Ovary (tissue), 10 donors: Measurements from ENCODE around the gene XRCC5. TPM values are rescaled to one million over a fixed set of nuclear protein-coding genes. Genes with fewer than 3 reads are reported as not detected.

Source experiments
- DNase-seq, 5 donors: peaks; one replicate each; pipeline ENCODE4 v3.0.0-alpha.2; 2019 to 2020
- H3K27ac ChIP-seq, 2 donors: fragments of 200-600 bp; one replicate each; pipeline versions ENCODE4 v1.5.1 to v1.8.0; 2019 to 2022
- H3K27me3 ChIP-seq: fragments of 200-600 bp; one replicate; pipeline ENCODE4 v1.8.0; 2022
- H3K36me3 ChIP-seq: fragments of 200-600 bp; sonication (generic); one replicate; pipeline ENCODE4 v1.5.1; 2019
- H3K4me1 ChIP-seq: one replicate; pipeline ENCODE4 v1.8.1; 2013; ENCODE audit warnings: mild to moderate bottlenecking, moderate library complexity; ENCODE audit not compliant: insufficient read depth
- H3K4me3 ChIP-seq: fragments of 200-600 bp; sonication (generic); one replicate; pipeline ENCODE4 v1.5.1; 2017
- H3K9me3 ChIP-seq, 2 donors: fragments of 200-600 bp in 1 of 2; sonication (generic) in 1 of 2; one replicate each; pipeline versions ENCODE4 v1.5.1 to v1.8.1; 2013 to 2019; ENCODE audit warnings: mild to moderate bottlenecking in 1 of 2, moderate library complexity in 1 of 2
- EP300 ChIP-seq: sonication (generic); formaldehyde crosslinking; IDR thresholded peaks from one replicate; pipeline ENCODE4 v1.6.1; 2017; ENCODE audit warnings: antibody characterized with exemption
- POLR2A ChIP-seq: fragments of 450-650 bp; IDR thresholded peaks from one replicate; pipeline ENCODE4 v1.6.1; 2017; ENCODE audit warnings: antibody characterized with exemption, mild to moderate bottlenecking, moderate library complexity
- WGBS, 3 donors: extraction: QIAGEN DNeasy Blood & Tissue Kit in 1 of 3; methylation state at CpG; one replicate each; pipeline versions ENCODE4 v1.1.5 to v1.1.7; 2013 to 2017; 5-methylcytosine and 5-hydroxymethylcytosine counted together
- intact Hi-C, 4 donors: fragments of 100-400 bp; cut with DNase I; formaldehyde crosslinking; loops; one replicate each; pipeline versions ENCODE4 v1.11.0 to v1.15.1; 2022 to 2023
- long read RNA-seq, 3 donors: library from polyadenylated mRNA in 2 of 3; unstranded in 2 of 3; transcript quantifications; one replicate each; pipeline ENCODE4 v2.0.0 and lab custom pipeline, GENCODE V29; 2021 to 2026
- polyA plus RNA-seq, 2 donors: library from polyadenylated mRNA; stranded (reverse); fragments of 200-250 nt in 1 of 2; fragments of 350-450 nt in 1 of 2; fragmentation: Illumina TruSeq in 1 of 2; extraction: RNeasy Lipid Tissue Mini Kit (QIAGEN cat#74804) in 1 of 2; gene quantifications; one replicate each; pipeline ENCODE4 v1.2.3, GENCODE V29; 2013 to 2014
- total RNA-seq, 7 donors: library from RNA; depleted of rRNA in 2 of 7; stranded (reverse); fragments of >200 nt in 2 of 7; fragmentation: NEBNext Ultra II Directional in 3 of 7; extraction: Animal tissue kit (Norgen Biotek cat#: 25700) in 3 of 7; gene quantifications; one replicate each; pipeline versions ENCODE4 v1.1.0 to v1.2.4, GENCODE V29; 2016 to 2023
- TF ChIP-seq, protein P1 (sequence below), 3 donors: fragments of 450-650 bp in 2 of 3; fragments of 200-600 bp in 1 of 3; IDR thresholded peaks; one replicate each; pipeline versions ENCODE4 v1.5.1 to v1.8.0; 2016 to 2022; ENCODE audit warnings: antibody characterized with exemption in 3 of 3, mild to moderate bottlenecking in 1 of 3
- donor health status: DM: no; HTN: no; CAD: no; lungs with moderate emphysema.
- donor health status: DM: no; HTN: no; CAD: no.
- donor health status: Bipolar disorder and iron deficiency.
- donor health status: DM: yes; HTN: yes; CAD: no.
- donor health status: DM: no; HTN: no; CAD: no.
- donor health status: DM: yes; HTN: yes; CAD: no.

XRCC5 gene
- total RNA-seq (100 to 1,000 TPM; 109 to 223 (median 206) TPM), polyA plus RNA-seq (100 to 1,000 TPM; 110 to 216 TPM)
- long read RNA-seq, donor 1, transcript XRCC5-201 (21 exons, 3,428 nt): major isoform, 306 of 464 reads
- long read RNA-seq, donor 1, partial matches to known transcripts: 127 of 464 reads
- long read RNA-seq, donor 1, other reads (novel, unspliced or antisense): 30 of 464 reads
- long read RNA-seq, donor 2, transcript XRCC5-209 (2 exons, 616 nt): minor isoform, 6 of 420 reads
- long read RNA-seq, donor 2, transcript XRCC5-201 (21 exons, 3,428 nt): major isoform, 78 of 420 reads
- long read RNA-seq, donor 2, partial matches to known transcripts: 330 of 420 reads
- long read RNA-seq, donor 2, other reads (novel, unspliced or antisense): 0 of 420 reads
- long read RNA-seq, donor 3, transcript XRCC5-201 (21 exons, 3,428 nt): major isoform, 329 of 355 reads
- long read RNA-seq, donor 3, partial matches to known transcripts: 14 of 355 reads
- long read RNA-seq, donor 3, other reads (novel, unspliced or antisense): 11 of 355 reads

DNA sequence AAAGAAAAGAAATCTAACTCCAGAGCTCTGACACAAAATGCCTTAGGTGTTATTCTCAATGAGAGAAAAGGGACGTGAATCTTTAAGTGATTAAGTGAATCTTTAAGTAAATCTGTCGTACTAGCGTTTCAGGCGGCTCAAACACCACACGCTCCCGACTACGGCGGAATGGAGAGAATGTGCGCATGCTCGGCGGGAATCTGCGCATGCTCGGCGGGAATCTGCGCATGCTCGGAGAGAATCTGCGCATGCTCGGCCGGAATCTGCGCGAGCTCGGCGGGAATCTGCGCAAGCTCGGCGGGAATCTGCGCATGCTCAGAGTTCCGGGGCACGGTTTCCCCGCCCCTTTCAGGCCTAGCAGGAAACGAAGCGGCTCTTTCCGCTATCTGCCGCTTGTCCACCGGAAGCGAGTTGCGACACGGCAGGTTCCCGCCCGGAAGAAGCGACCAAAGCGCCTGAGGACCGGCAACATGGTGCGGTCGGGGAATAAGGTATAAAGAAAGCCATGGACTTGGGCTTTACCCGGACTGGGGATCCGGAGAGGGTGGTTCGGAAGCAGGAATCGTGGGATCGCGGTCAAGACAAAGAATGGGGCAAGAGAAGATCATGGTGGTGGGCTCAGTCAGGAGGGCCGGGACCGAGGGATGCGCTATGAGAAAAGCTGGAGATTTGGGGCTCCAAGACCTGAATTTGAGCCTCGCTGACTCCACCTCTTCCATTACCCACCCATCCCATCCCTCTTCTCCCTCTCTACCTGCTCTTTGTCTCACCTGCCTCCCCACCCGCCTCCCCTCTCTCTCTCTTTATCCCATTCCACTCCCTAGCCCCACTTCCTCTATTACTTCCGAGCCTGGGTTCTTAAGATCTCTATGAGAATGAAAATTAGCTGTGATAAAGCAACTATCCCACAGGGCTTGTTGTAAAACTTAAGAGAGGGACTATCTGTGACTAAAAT is at the start of gene XRCC5:
TSS of gene XRCC5 (plus strand) at position 382 of the 955 bp plus-strand sequence. CDS start at position 471, 89 bp downstream.
- TF ChIP-seq POLR2A (peak; percentile 38), EP300 (peak; percentile 73)
- TF ChIP-seq, protein P1, sequence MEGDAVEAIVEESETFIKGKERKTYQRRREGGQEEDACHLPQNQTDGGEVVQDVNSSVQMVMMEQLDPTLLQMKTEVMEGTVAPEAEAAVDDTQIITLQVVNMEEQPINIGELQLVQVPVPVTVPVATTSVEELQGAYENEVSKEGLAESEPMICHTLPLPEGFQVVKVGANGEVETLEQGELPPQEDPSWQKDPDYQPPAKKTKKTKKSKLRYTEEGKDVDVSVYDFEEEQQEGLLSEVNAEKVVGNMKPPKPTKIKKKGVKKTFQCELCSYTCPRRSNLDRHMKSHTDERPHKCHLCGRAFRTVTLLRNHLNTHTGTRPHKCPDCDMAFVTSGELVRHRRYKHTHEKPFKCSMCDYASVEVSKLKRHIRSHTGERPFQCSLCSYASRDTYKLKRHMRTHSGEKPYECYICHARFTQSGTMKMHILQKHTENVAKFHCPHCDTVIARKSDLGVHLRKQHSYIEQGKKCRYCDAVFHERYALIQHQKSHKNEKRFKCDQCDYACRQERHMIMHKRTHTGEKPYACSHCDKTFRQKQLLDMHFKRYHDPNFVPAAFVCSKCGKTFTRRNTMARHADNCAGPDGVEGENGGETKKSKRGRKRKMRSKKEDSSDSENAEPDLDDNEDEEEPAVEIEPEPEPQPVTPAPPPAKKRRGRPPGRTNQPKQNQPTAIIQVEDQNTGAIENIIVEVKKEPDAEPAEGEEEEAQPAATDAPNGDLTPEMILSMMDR (IDR thresholded peaks at IDR 0.05): no peak
- no peaks in the 10 kb centered on the region for H3K36me3 ChIP-seq
- 0% methylated on average over 57 of the region's 57 CpGs for WGBS, 3 donors
- DNase-seq: peak; percentile 94 to 99 (median 98)
- no peaks in the 10 kb centered on the region for H3K9me3 ChIP-seq
- no peaks in the 10 kb centered on the region for H3K27me3 ChIP-seq
- peak within 1 kb of the TSS; percentile 30 to 66 for H3K27ac ChIP-seq
- intact Hi-C loops: no loop called here
- H3K4me3 ChIP-seq: peak within 1 kb of the TSS; percentile 76
- peaks cover 2% of the 10 kb centered on the region for H3K4me1 ChIP-seq

DNA sequence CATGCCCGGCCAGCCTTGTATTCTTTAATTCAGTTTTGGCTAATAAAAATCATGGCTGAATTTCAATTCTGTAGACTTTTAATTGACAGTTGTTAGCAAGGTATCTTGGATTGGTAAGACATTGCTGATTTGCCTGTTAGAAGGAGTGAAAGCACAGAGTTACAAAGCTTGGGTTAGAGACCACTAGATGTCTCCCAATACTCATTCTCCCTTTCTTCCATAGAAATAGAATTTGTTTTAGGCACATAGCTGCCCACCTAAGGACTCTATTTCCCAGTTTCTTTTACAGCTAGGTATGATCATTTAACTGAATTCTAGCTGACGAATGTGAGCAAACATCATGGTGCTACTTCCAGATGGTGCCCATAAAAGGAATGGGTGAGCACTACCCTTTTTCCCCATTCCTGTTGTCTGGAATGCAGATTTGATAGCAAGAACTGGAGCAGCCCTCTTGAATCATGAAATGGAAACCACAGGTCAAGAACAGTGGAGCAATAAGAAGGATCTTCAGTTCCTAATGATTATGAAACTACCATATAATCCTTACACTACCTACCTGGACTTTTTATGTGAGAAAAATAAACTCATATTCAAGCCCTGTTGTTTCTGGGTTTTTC is 45.0 kb upstream of the XRCC5 start:
- WGBS, 3 donors: 80 to 89% (median 89%) methylated on average over 2 of the region's 2 CpGs
- no peak overlapping the region for H3K27ac ChIP-seq
- H3K4me3 ChIP-seq: no peak overlapping the region
- no peaks in the 10 kb centered on the region for H3K27me3 ChIP-seq
- H3K4me1 ChIP-seq: peaks cover 2% of the 10 kb centered on the region
- intact Hi-C loops: no loop called here
- DNase-seq: no peak
- TF ChIP-seq, protein P1 (IDR thresholded peaks at IDR 0.05): no peak
- no peak for TF ChIP-seq EP300
- TF ChIP-seq POLR2A: no peak
- H3K36me3 ChIP-seq: no peaks in the 10 kb centered on the region
- H3K9me3 ChIP-seq: no peaks in the 10 kb centered on the region

DNA sequence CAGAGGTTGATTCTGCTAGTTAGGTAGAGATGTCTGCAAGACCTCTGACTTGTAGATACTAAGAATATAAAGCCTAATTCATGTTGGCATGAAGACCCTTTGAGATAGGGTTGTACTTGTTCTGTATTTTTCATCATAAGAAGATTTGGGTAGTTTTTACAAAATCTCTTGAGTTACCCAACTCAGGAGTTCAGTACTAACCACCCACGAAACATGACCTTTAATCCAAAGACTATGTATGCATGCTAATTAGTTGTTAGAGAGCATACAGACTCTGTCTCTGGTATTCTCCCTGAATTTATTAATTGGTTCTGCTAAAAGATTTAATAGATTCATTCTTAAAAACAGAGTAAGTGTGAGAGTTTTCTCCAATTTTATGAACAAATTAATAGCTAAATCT is 44.5 kb upstream of the XRCC5 start:
- peaks cover 2% of the 10 kb centered on the region for H3K4me1 ChIP-seq
- TF ChIP-seq EP300 (no peak), POLR2A (no peak)
- TF ChIP-seq, protein P1 (IDR thresholded peaks at IDR 0.05): no peak
- no peak overlapping the region for H3K4me3 ChIP-seq
- no peaks in the 10 kb centered on the region for H3K9me3 ChIP-seq
- WGBS, 3 donors: 96 to 100% (median 97%) methylated on average over 1 of the region's 1 CpG
- no peak overlapping the region for H3K27ac ChIP-seq
- H3K27me3 ChIP-seq: no peaks in the 10 kb centered on the region
- no peak for DNase-seq
- H3K36me3 ChIP-seq: no peaks in the 10 kb centered on the region
- intact Hi-C loops: no loop called here

DNA sequence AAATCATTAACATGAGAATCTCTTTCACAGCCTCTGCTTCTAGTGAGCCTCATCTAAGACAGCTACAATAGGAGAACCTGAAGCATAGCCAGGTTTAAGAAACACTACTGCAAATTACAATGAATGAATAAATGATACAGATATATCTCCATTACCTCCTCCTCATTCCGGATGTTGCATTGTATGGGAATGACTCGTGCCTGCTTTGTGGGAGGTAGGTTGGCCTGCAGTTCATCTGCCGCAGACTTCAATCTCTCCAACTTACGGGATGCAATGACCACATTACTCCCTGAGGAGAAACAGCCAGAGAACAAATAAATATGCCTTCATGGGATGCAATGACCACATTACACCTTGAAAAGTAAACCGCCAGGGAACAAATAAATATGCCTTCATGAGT is 42.9 kb upstream of the XRCC5 start:
- H3K4me3 ChIP-seq: no peak overlapping the region
- WGBS, 3 donors: 31 to 44% (median 31%) methylated on average over 5 of the region's 5 CpGs

More for the DNA sequence above, 42.9 kb upstream of the XRCC5 start:
- Histone ChIP-seq H3K36me3 (no peaks in the 10 kb centered on the region), H3K9me3 (no peaks in the 10 kb centered on the region), H3K27me3 (no peaks in the 10 kb centered on the region), H3K4me1 (peaks cover 2% of the 10 kb centered on the region), H3K27ac (no peak overlapping the region)
- intact Hi-C loops: no loop called here
- no peak for DNase-seq
- no peak for TF ChIP-seq POLR2A
